HepG2 (cell line): ENCODE results near the gene ZDHHC6. TPM values are rescaled to one million over a fixed set of nuclear protein-coding genes. Genes with fewer than 3 reads are reported as not detected.

Source experiments
- BCL6 ChIP-seq: IDR thresholded peaks from 2 replicates; pipeline ENCODE4 v1.6.1; 2016; ENCODE audit warnings: missing genetic modification reagents, missing compliant biosample characterization
- EED ChIP-seq: sonication (generic); formaldehyde crosslinking; IDR thresholded peaks from 2 replicates; pipeline ENCODE4 v1.5.0; 2020; ENCODE audit warnings: mild to moderate bottlenecking, missing genetic modification reagents
- FIP1L1 ChIP-seq: fragments of 200-400 bp; formaldehyde crosslinking; IDR thresholded peaks from 2 replicates; pipeline ENCODE4 v1.6.1; 2018; ENCODE audit warnings: low read depth, mild to moderate bottlenecking, low read length, moderate library complexity, borderline replicate concordance; ENCODE audit not compliant: insufficient read depth
- FOXA3 ChIP-seq: IDR thresholded peaks from 2 replicates; pipeline ENCODE4 v1.6.1; 2016; ENCODE audit warnings: missing genetic modification reagents, missing compliant biosample characterization
- GATAD1 ChIP-seq: IDR thresholded peaks from 2 replicates; pipeline ENCODE4 v1.6.1; 2016; ENCODE audit warnings: missing genetic modification reagents, missing compliant biosample characterization
- KDM6A ChIP-seq: IDR thresholded peaks from 2 replicates; pipeline ENCODE4 v1.6.1; 2016; ENCODE audit warnings: low read depth
- TRIM24 ChIP-seq: sonication (generic); formaldehyde crosslinking; IDR thresholded peaks from 2 replicates; pipeline ENCODE4 v1.8.0; 2022; ENCODE audit warnings: mild to moderate bottlenecking, missing genetic modification reagents
- ZBTB42 ChIP-seq: sonication (generic); formaldehyde crosslinking; IDR thresholded peaks from 2 replicates; pipeline ENCODE4 v1.5.0; 2020; ENCODE audit warnings: mild to moderate bottlenecking, missing genetic modification reagents
- ZFP1 ChIP-seq: IDR thresholded peaks from 2 replicates; pipeline ENCODE4 v1.6.1; 2016
- ZGPAT ChIP-seq: IDR thresholded peaks from 2 replicates; pipeline ENCODE4 v1.6.1; 2016; ENCODE audit warnings: mild to moderate bottlenecking
- ZNF101 ChIP-seq: sonication (generic); formaldehyde crosslinking; IDR thresholded peaks from 2 replicates; pipeline ENCODE4 v1.4.0; 2020; ENCODE audit warnings: mild to moderate bottlenecking, low read depth, missing genetic modification reagents, borderline replicate concordance
- ZNF484 ChIP-seq: sonication (generic); formaldehyde crosslinking; IDR thresholded peaks from 2 replicates; pipeline ENCODE4 v1.5.1; 2020; ENCODE audit warnings: mild to moderate bottlenecking, low read depth, missing genetic modification reagents, borderline replicate concordance
- ZNF563 ChIP-seq: sonication (generic); formaldehyde crosslinking; IDR thresholded peaks from 2 replicates; pipeline ENCODE4 v1.8.0; 2022; ENCODE audit warnings: mild to moderate bottlenecking, moderate library complexity, missing genetic modification reagents
- ZNF644 ChIP-seq: IDR thresholded peaks from 2 replicates; pipeline ENCODE4 v1.6.1; 2016; ENCODE audit warnings: low read depth
- ZNF776 ChIP-seq: sonication (generic); formaldehyde crosslinking; IDR thresholded peaks from 2 replicates; pipeline ENCODE4 v1.4.0; 2020; ENCODE audit warnings: mild to moderate bottlenecking, missing genetic modification reagents
- ZNF816 ChIP-seq: sonication (generic); formaldehyde crosslinking; IDR thresholded peaks from 2 replicates; pipeline ENCODE4 v1.8.0; 2022; ENCODE audit warnings: missing genetic modification reagents, mild to moderate bottlenecking, borderline replicate concordance
- polyA plus RNA-seq, 8 experiments: library from polyadenylated mRNA; depleted of rRNA in 3 of 8; stranded (reverse) in 7 of 8; unstranded in 1 of 8; fragments of >200 nt; fragmentation: Illumina TruSeq in 4 of 8; extraction: Trizol in 4 of 8; gene quantifications; 2 replicates each; pipeline versions ENCODE4 v1.2.1 to v1.2.3, GENCODE V29; 2011 to 2016; ENCODE audit warnings: low read depth in 4 of 8, missing spikeins in 1 of 8, mixed read lengths in 1 of 8; ENCODE audit not compliant: insufficient read depth in 1 of 8
- total RNA-seq, 5 experiments: library from RNA; depleted of rRNA; stranded (reverse); fragments of >200 nt; fragmentation: Illumina TruSeq; extraction: Trizol; gene quantifications; 2 replicates each; pipeline ENCODE4 v1.2.3, GENCODE V29; 2016; ENCODE audit warnings: low read depth in 1 of 5
- TF ChIP-seq, protein P1 (sequence below): sonication (generic); formaldehyde crosslinking; IDR thresholded peaks from 2 replicates; pipeline ENCODE4 v1.5.1; 2020; ENCODE audit warnings: missing genetic modification reagents, mild to moderate bottlenecking, borderline replicate concordance
- TF ChIP-seq, protein P2 (sequence below): sonication (generic); formaldehyde crosslinking; IDR thresholded peaks from 2 replicates; pipeline ENCODE4 v1.5.1; 2020; ENCODE audit warnings: mild to moderate bottlenecking, missing genetic modification reagents, borderline replicate concordance
- TF ChIP-seq, protein P3 (sequence below): sonication (generic); formaldehyde crosslinking; IDR thresholded peaks from 2 replicates; pipeline ENCODE4 v1.5.0; 2020; ENCODE audit warnings: missing genetic modification reagents, mild to moderate bottlenecking, borderline replicate concordance
- TF ChIP-seq, protein P4 (sequence below): sonication (generic); formaldehyde crosslinking; IDR thresholded peaks from 2 replicates; pipeline ENCODE4 v1.4.0; 2020; ENCODE audit warnings: missing genetic modification reagents

ZDHHC6 gene
- total and polyA plus RNA-seq, 2 of the 13 experiments (the other 11 are each of a cell fraction or from before 2014, with no cell fraction given), result 20.9 to 49.4 TPM

GRCh38 chr10:112383325-112383724 lies 63.4 kb downstream of the ZDHHC6 start (continued):
- TF ChIP-seq, protein P1, sequence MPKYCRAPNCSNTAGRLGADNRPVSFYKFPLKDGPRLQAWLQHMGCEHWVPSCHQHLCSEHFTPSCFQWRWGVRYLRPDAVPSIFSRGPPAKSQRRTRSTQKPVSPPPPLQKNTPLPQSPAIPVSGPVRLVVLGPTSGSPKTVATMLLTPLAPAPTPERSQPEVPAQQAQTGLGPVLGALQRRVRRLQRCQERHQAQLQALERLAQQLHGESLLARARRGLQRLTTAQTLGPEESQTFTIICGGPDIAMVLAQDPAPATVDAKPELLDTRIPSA (CRISPR knock-in tag), result no peak
- TF ChIP-seq FOXA3 (CRISPR knock-in tag) (0 out of 2 replicates have a peak, but pooled peaks have one; percentile 21), TRIM24 (CRISPR knock-in tag) (no peak), EED (CRISPR knock-in tag) (no peak), GATAD1 (CRISPR knock-in tag) (no peak), ZNF484 (CRISPR knock-in tag) (no peak), FIP1L1 (no peak), ZNF776 (no peak), ZNF816 (CRISPR knock-in tag) (no peak), ZFP1 (CRISPR knock-in tag) (no peak), BCL6 (CRISPR knock-in tag) (peak; percentile 16; the same call in 1 of the 2 replicates), ZBTB42 (no peak), ZGPAT (no peak), ZNF644 (CRISPR knock-in tag) (no peak), KDM6A (CRISPR knock-in tag) (no peak), ZNF563 (no peak), ZNF101 (CRISPR knock-in tag) (no peak)
- TF ChIP-seq, protein P2, sequence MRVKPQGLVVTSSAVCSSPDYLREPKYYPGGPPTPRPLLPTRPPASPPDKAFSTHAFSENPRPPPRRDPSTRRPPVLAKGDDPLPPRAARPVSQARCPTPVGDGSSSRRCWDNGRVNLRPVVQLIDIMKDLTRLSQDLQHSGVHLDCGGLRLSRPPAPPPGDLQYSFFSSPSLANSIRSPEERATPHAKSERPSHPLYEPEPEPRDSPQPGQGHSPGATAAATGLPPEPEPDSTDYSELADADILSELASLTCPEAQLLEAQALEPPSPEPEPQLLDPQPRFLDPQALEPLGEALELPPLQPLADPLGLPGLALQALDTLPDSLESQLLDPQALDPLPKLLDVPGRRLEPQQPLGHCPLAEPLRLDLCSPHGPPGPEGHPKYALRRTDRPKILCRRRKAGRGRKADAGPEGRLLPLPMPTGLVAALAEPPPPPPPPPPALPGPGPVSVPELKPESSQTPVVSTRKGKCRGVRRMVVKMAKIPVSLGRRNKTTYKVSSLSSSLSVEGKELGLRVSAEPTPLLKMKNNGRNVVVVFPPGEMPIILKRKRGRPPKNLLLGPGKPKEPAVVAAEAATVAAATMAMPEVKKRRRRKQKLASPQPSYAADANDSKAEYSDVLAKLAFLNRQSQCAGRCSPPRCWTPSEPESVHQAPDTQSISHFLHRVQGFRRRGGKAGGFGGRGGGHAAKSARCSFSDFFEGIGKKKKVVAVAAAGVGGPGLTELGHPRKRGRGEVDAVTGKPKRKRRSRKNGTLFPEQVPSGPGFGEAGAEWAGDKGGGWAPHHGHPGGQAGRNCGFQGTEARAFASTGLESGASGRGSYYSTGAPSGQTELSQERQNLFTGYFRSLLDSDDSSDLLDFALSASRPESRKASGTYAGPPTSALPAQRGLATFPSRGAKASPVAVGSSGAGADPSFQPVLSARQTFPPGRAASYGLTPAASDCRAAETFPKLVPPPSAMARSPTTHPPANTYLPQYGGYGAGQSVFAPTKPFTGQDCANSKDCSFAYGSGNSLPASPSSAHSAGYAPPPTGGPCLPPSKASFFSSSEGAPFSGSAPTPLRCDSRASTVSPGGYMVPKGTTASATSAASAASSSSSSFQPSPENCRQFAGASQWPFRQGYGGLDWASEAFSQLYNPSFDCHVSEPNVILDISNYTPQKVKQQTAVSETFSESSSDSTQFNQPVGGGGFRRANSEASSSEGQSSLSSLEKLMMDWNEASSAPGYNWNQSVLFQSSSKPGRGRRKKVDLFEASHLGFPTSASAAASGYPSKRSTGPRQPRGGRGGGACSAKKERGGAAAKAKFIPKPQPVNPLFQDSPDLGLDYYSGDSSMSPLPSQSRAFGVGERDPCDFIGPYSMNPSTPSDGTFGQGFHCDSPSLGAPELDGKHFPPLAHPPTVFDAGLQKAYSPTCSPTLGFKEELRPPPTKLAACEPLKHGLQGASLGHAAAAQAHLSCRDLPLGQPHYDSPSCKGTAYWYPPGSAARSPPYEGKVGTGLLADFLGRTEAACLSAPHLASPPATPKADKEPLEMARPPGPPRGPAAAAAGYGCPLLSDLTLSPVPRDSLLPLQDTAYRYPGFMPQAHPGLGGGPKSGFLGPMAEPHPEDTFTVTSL (CRISPR knock-in tag), result 0 out of 2 replicates have a peak, but pooled peaks have one; percentile 33
- TF ChIP-seq, protein P3, sequence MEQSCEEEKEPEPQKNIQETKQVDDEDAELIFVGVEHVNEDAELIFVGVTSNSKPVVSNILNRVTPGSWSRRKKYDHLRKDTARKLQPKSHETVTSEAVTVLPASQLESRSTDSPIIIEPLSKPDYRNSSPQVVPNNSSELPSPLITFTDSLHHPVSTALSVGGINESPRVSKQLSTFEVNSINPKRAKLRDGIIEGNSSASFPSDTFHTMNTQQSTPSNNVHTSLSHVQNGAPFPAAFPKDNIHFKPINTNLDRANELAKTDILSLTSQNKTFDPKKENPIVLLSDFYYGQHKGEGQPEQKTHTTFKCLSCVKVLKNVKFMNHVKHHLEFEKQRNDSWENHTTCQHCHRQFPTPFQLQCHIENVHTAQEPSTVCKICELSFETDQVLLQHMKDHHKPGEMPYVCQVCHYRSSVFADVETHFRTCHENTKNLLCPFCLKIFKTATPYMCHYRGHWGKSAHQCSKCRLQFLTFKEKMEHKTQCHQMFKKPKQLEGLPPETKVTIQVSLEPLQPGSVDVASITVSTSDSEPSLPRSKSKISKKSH, result no peak
- TF ChIP-seq, protein P4, sequence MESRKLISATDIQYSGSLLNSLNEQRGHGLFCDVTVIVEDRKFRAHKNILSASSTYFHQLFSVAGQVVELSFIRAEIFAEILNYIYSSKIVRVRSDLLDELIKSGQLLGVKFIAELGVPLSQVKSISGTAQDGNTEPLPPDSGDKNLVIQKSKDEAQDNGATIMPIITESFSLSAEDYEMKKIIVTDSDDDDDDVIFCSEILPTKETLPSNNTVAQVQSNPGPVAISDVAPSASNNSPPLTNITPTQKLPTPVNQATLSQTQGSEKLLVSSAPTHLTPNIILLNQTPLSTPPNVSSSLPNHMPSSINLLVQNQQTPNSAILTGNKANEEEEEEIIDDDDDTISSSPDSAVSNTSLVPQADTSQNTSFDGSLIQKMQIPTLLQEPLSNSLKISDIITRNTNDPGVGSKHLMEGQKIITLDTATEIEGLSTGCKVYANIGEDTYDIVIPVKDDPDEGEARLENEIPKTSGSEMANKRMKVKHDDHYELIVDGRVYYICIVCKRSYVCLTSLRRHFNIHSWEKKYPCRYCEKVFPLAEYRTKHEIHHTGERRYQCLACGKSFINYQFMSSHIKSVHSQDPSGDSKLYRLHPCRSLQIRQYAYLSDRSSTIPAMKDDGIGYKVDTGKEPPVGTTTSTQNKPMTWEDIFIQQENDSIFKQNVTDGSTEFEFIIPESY (CRISPR knock-in tag), result peak; percentile 61; the same call in 1 of the 2 replicates
